ENCODE results near the gene SLC26A5.

Gene SLC26A5

GRCh38 chr7:103388469-103389140 lies 57.4 kb downstream of the SLC26A5 start:
- no peak overlapping the region for H3K4me3 ChIP-seq (ENCODE audit: low read length)
- no peak for TF ChIP-seq ZNF274 (IDR thresholded peaks at IDR 0.05; ENCODE audit: low read depth, low read length)

DNA sequence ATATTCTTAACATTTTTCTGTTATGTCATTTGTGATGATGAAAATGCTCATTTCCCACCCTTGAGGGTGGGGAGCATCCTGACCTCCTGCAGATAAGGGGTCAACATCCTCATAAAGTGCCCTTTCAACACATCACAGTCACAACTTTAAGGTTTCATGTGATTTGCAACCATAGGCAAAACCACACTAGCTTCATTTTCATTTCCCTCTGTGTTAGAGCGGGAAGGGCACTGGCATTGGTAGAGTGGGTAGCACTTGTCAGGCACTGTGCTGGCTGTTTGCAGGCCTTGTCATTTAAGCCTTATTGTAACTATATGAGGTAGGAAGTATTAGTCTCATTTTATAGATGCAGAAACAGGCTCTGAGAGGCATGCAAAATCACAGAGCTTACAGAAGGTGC lies 58.8 kb downstream of the SLC26A5 start:
- H3K4me3 ChIP-seq (ENCODE audit: low read length) = no peak overlapping the region
- no peak for TF ChIP-seq ZNF274 (IDR thresholded peaks at IDR 0.05; ENCODE audit: low read depth, low read length)

DNA sequence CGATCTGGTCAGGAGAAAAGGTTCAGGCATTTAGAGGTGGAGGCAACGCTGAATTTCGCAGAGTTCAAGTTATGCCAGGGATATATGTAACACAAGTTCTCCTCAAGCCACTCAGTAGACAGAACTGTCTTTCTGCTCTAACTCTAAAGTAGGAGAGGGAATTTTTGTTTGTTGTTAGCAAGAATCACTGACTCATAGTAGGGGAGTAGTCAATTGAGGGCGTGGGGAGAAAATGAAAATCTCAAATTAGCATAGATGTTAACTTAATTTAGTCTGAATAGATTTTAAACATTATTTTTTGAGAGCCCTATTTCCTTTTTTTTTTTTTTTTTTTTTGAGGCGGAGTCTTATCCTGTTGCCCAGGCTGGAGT lies 64.0 kb downstream of the SLC26A5 start:
- no peak for TF ChIP-seq ZNF274 (IDR thresholded peaks at IDR 0.05; ENCODE audit: low read depth, low read length)
- H3K4me3 ChIP-seq (ENCODE audit: low read length) = no peak overlapping the region

GRCh38 chr7:103381280-103382031 lies 64.6 kb downstream of the SLC26A5 start:
- no peak overlapping the region for H3K4me3 ChIP-seq (ENCODE audit: low read length)
- no peak for TF ChIP-seq ZNF274 (IDR thresholded peaks at IDR 0.05; ENCODE audit: low read depth, low read length)

- no peak overlapping the region for H3K4me3 ChIP-seq (ENCODE audit: low read length)
- no peak for TF ChIP-seq ZNF274 (IDR thresholded peaks at IDR 0.05; ENCODE audit: low read depth, low read length)
Observed at GRCh38 chr7:103380395-103381191, 65.4 kb downstream of the SLC26A5 start.

GRCh38 chr7:103379270-103379975 lies 66.6 kb downstream of the SLC26A5 start:
- TF ChIP-seq ZNF274 (IDR thresholded peaks at IDR 0.05; ENCODE audit: low read depth, low read length) = no peak
- no peak overlapping the region for H3K4me3 ChIP-seq (ENCODE audit: low read length)

DNA sequence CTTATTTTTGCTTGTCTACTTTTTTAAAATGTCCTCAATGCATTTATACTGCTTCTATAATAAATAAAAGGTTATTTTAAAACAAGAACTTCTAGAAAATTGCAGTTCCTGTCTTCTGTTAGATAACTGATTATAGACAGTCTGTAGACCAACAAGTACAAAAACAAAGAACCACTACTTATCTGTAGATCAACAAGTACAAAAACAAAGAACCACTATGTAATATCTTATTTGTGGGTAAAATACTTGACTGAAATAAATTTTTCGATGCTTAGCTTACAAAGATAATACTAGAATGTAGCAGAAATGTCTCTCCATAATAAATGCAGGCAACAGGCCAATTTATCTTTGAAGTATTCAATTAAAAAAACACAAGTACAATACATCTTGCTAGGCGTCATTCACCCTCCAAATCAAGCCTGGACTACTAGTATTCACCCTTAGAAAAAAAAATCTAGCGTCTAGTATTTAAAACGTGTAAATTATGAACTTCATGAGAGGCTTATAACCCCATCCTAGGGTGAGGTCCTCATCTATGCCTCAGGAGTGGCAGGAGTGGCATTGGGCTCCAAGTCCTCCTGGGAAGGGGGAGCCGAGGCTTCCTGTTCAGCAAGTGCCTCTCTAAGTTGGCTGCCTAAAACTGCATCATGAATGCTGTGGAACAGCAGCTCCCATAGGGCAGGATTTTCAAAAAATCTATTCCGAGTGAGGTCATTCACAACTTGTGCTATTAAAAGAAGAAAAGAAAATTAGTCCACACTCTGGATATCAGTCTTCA lies 72.0 kb downstream of the SLC26A5 start:
- H3K4me3 ChIP-seq (ENCODE audit: low read length) = no peak overlapping the region
- no peak for TF ChIP-seq ZNF274 (IDR thresholded peaks at IDR 0.05; ENCODE audit: low read depth, low read length)

DNA sequence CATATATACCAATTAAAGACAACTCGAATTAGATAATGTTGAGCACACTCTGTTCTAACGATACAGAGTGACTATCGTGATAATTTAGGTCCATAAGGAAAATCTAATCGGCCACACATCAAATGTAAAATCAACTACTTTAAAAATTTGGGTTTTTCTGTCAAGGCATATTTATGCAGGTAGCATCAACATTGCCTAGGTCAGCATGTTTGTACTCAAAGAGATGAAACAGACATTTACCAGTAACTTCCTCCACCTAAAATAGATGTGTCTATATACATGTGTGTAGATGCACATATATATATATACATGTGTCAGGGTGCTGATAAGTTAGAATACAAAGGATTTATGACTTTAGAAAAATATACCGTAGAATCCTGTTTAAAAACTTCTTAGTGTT lies 76.6 kb downstream of the SLC26A5 start:
- TF ChIP-seq ZNF274 (IDR thresholded peaks at IDR 0.05; ENCODE audit: low read depth, low read length) = no peak
- H3K4me3 ChIP-seq (ENCODE audit: low read length) = no peak overlapping the region

DNA sequence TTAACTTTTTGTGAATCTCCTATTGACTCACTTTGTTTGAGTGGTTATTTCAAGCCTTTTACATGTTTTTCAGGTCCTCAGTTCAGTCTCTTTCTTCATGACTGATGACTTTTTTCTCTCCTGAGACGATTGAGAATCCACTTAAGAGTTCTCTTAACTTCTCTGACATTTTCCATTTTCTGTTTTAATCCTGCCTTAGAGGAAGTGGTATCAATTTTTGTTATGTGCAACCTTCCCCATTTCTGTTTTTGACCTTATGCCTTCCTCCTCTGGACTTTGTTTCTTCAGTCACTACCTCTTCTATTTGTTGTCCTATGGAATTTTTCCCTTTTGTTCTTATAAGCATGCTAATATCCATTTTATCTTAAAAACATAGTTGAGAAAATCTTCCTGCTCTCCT lies 96.2 kb downstream of the SLC26A5 start:
- no peak overlapping the region for H3K4me3 ChIP-seq (ENCODE audit: low read length)
- no peak for TF ChIP-seq ZNF274 (IDR thresholded peaks at IDR 0.05; ENCODE audit: low read depth, low read length)

GRCh38 chr7:103348959-103349358 lies 97.0 kb downstream of the SLC26A5 start:
- TF ChIP-seq ZNF274 (IDR thresholded peaks at IDR 0.05; ENCODE audit: low read depth, low read length) = no peak
- peak overlapping the region; percentile 92; the same call in 1 of the 2 replicates for H3K4me3 ChIP-seq (ENCODE audit: low read length)

- H3K4me3 ChIP-seq (ENCODE audit: low read length) = peak overlapping the region; percentile 92
- TF ChIP-seq ZNF274 (IDR thresholded peaks at IDR 0.05; ENCODE audit: low read depth, low read length) = no peak
Observed at GRCh38 chr7:103348452-103348851, 97.6 kb downstream of the SLC26A5 start.

DNA sequence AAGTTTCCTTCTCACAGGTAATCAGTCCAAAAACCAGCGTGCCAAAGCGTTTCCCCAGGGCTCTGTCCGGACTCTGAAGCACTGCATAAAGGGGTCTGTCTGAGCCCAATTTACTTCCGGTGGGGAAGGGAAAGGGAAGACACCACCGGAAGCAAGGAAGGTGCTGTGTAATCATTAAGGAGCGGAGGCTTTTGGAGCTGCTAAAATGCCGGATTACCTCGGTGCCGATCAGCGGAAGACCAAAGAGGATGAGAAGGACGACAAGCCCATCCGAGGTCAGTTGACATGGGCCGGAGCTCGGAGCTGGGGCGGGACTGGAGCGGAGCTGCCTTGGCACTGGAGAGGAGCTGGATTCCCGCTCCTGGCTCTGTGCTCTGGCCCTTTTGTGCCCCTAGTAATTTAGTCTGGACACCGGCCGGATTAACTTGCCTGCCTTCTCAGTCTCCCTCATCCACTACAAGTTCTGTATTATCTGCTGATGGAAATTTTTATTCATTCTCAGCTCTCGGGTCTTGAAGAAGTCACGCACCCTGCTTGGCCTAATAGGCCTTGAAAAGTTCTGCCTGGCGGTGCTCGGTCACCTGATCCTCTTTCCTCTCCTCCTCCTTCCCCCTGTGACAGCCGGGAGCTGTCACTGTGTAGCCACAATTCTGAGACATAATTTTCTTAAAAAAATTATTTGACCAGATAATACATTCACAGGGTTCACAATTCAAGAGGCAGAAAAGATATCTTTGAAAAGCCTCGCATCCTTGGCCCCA lies 98.3 kb downstream of the SLC26A5 start, which contains the start of gene PSMC2:
TSS of gene PSMC2 (plus strand) at position 137 of the 761 bp plus-strand sequence. CDS start at position 206, 69 bp downstream.
- H3K4me3 ChIP-seq (ENCODE audit: low read length) = peak within 1 kb of the TSS; percentile 92
- no peak for TF ChIP-seq ZNF274 (IDR thresholded peaks at IDR 0.05; ENCODE audit: low read depth, low read length)

GRCh38 chr7:103346396-103346795 lies 99.6 kb downstream of the SLC26A5 start:
- no peak overlapping the region for H3K4me3 ChIP-seq (ENCODE audit: low read length)

More at GRCh38 chr7:103346396-103346795, 99.6 kb downstream of the SLC26A5 start:
- TF ChIP-seq ZNF274 (IDR thresholded peaks at IDR 0.05; ENCODE audit: low read depth, low read length) = no peak

All from GM08714 (cell line).